ENCODE results near the gene RFX5. TPM values are rescaled to one million over a fixed set of nuclear protein-coding genes. Genes with fewer than 3 reads are reported as not detected.

Gene RFX5
- total RNA-seq, 1 donor from 2014 or later = 21.1 TPM

DNA sequence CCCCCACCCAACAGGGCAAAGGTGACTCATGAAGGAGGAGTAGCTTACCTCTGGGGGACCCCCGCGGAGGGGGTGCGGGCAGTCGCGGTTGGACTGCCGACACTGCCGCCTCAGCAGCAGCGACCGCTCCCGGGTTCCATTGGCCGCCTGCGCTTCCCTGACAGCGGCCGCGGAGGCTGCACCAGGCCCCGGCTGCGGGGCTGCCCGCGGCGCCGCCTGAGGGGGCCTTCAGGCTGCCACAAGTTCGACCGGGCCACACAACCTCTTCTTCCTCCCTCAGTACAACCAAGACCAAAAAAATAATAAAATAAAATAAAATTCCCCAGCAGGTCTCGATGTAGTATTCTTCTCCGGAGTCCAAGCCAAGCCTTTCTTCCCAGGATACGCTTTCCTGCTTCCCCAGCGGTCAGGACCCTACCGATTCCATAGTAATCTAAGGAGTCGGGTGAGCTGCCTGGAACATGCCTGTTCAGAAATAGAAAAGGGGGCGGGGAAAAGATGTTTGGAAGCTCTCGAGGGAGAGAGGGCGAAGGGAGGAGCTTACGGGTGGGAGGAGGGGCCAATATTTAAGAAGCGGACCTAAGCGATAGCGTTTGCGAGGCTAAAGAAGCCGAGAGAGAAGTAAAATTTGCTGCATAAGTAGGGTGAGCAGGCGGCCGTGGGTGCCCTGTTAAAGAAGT lies 19.7 kb downstream of the RFX5 start, which contains the start of gene PI4KB:
PI4KB (minus strand) TSS at position 194 of the 680 bp plus-strand sequence. CDS start 10,935 bp downstream, outside the sequence.
- intact Hi-C loops (cut with micrococcal nuclease) = no loop called here
- DNase-seq (peak; percentile 88), ATAC-seq (peak; percentile 98)

GRCh38 chr1:151326619-151327222 lies 20.3 kb downstream of the RFX5 start:
- DNase-seq = peak; percentile 57
- intact Hi-C loops (cut with micrococcal nuclease) = no loop called here
- peak; percentile 64 for ATAC-seq

GRCh38 chr1:151325646-151326429 lies 21.2 kb downstream of the RFX5 start:
- ATAC-seq (no peak), DNase-seq (no peak)
- intact Hi-C loops (cut with micrococcal nuclease) = no loop called here

- intact Hi-C loops (cut with micrococcal nuclease) = no loop called here
- ATAC-seq (no peak), DNase-seq (no peak)
Measured at GRCh38 chr1:151325231-151325630, 21.8 kb downstream of the RFX5 start.

- intact Hi-C loops (cut with micrococcal nuclease) = no loop called here
- ATAC-seq (no peak), DNase-seq (no peak)
Measured at GRCh38 chr1:151324390-151324930, 22.6 kb downstream of the RFX5 start.

- DNase-seq = no peak
Measured at GRCh38 chr1:151318975-151319374, 28.1 kb downstream of the RFX5 start.

DNA sequence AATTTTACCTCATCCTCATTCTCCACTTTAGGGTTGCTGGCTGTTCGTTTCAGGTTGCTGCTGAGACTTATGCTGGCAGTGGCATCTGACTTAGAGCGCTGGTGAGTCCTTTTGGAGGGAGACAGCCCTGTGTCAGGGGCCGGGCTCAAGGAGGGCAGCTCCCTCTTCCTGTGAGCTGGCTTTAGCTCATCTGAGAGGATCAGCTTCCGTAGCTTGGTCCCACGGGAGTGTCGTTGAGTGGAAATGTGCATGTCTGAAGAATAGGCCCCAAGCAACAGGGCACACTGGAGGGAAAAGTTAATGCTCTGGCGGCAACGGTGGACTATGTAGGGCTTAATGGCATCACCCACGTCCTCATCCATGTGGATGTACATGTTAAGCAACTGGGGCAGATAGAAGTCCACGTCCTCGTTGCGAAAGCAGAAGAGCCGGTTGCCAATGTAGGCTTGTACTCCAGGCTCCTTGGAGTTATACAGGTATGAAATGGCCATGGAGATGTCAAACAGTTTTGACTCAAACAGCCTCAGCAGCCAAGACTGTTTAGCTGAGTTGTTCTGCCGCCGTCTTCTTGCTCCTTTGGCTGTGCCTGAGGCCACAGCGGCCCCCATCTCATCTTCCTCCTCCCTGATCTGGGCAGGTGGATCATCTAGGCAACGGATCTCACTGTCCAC lies 31.4 kb downstream of the RFX5 start:
- DNase-seq = no peak
- intact Hi-C loops (cut with micrococcal nuclease) = no loop called here
- no peak for ATAC-seq

More at GRCh38 chr1:151318975-151319374, 28.1 kb downstream of the RFX5 start:
- intact Hi-C loops (cut with micrococcal nuclease) = no loop called here
- no peak for ATAC-seq

DNA sequence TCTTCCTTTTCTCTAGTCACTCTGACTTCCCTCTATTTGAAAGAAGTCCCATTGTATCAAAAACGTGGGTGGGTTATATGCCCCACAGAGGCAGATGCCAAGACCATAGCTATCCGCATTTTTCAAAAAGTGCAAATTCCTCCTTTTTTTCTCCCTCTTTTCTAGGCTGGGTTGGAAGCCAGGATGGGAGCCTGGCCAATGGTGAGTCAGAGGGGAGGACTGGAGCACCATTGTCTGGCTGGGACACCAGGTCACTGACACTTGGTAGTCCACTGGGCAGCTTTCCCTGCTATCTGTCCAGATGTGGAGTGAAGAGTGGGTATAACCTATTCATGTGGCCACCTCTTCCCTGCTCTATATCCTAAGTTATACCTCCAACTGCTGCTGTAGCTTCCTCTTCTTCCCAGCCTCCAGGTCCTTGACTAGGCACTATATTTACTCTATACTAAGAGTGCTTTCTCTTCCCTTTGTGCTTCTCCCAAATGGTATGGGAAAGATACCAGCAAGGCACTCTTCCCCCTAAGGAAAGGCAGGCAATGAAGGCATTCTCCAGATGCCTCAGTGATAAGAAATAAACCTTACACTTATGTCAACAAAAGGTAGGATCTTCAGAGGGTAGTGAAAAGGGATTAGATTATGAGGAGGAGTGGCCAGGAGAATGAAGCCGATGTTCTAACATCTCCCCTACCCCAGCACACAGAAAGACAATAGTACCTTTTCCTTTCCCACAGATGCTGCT lies 32.7 kb downstream of the RFX5 start:
- ATAC-seq (peak; percentile 74), DNase-seq (peak; percentile 86)
- intact Hi-C loops (cut with micrococcal nuclease) = no loop called here

DNA sequence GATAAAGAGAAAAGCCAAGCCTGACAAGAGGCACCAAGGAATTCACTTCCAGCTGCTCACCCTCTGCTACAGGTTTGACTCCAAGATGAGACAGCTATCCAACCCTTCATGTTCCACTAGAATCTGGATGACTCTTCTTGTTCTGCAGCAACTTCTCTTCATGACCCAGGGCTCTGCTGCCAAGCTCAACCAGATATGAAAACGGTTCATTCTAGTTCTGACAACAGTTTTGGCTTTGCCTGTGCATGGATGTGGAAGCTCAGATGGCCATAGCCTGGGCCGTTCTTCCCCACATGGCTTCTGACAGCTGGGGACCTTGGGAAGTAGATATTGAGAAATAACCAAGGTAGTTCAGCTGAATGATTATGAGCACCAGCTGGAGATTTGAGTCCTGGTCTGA lies 33.6 kb downstream of the RFX5 start:
- ATAC-seq (peak; percentile 56), DNase-seq (peak; percentile 59)
- intact Hi-C loops (cut with micrococcal nuclease) = no loop called here

DNA sequence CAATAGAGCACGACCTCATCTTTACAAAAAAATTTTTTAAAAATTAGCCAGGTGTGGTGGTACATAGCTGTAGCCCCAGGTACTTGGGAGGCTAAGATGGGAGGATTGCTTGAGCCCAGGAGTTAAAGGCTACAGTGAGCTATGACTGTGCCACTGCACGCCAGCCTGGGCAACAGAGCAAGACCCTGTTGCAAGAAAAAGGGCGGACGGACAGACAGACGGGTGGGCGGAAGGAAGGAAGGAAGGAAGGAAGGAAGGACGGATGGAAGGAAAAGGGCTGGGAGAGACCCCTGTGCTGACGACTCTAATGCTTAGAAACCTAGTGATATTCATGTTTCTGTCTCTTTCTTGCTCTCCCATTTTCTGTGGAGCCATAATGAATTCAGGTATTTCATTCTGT lies 34.2 kb downstream of the RFX5 start:
- no peak for ATAC-seq
- DNase-seq = no peak
- intact Hi-C loops (cut with micrococcal nuclease) = no loop called here

GRCh38 chr1:151312411-151312810 lies 34.6 kb downstream of the RFX5 start:
- ATAC-seq = no peak
- no peak for DNase-seq
- intact Hi-C loops (cut with micrococcal nuclease) = no loop called here

- DNase-seq (peak; percentile 61), ATAC-seq (peak; percentile 89)
- intact Hi-C loops (cut with micrococcal nuclease) = no loop called here
Measured at GRCh38 chr1:151311589-151312331, 35.3 kb downstream of the RFX5 start.

DNA sequence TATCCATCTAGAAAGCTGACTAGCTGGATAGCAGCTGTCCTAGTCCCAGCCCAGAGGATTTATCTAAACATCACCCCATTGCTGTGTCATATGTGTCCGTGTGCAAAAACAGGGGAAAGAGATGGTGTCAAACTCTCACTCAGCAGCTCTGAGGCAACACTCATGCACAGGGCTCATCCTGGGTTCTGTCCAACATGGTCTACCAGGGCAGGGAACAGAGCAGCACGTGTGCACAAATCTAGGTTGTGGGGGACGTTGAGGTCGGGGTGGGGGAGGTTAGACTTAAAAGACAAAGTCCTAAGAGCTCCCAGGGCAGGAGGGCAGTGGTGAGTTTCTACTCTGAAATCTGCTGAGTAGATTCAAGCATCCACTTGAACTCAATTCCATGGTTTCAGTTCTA lies 36.0 kb downstream of the RFX5 start:
- intact Hi-C loops (cut with micrococcal nuclease) = no loop called here
- ATAC-seq (no peak), DNase-seq (no peak)

DNA sequence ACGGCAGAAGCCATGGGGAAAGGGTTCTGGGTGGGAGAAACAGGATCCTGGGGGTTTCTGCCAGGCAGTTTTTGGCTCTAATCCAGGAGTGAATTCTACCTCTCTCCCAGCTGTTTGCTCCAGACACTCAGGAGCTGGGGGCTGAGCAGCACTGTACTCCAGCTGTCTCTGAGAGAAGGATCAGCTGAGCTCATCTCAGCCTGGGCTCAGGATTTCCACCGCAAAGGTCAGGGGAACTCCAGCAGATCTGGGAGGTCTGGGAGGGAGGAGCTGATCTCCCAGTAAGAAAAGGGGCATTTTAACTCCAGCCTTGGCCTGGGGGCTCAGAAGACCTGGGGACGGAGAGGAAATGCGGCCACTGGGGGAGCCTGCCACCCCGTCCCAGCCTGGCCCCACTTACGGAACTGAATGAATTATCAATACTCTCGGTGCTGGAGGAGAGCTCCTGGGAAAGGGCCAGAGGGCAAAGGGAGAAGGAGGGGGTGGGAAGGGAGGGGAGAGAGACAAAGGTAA lies 37.2 kb downstream of the RFX5 start:
- DNase-seq = no peak
- intact Hi-C loops (cut with micrococcal nuclease) = no loop called here
- ATAC-seq = peak; percentile 18

DNA sequence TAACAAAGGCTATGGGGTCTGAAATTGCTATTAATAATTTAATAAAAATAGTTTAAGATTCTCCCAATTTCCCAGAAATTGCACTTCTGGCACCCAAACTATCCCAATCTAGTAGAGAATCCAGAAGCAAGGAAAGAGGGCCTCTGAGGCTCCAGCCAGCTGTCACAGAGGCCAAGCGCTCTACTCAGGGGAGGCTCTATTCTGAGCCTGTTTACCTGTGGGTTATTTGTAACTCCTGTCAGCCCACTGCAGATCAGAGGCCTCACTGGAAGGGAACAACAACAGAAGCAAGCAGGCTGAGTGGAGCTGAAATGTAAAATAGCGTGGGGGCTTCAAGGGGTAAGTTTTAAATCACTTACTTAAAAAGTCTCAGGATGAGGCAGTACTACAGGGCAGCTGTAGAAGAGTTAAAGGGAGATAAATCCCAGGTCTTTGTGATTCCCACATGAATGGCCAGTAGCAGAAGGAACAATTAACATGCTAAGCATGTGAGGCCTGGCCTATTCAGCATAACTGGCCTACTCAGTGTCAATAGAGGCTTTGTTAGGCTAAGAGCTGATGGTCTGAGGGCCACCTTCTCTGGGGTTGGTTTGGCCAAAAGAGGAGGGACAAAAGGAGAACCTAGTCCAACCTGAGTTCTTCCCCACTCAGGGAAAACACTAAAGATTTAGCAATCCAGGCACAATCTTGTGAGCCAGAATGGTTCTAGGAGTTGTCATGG lies 52.1 kb downstream of the RFX5 start:
- ATAC-seq = no peak
- intact Hi-C loops (cut with micrococcal nuclease) = no loop called here

GRCh38 chr1:151293093-151293492 lies 54.0 kb downstream of the RFX5 start:
- intact Hi-C loops (cut with micrococcal nuclease) = no loop called here
- DNase-seq (no peak), ATAC-seq (no peak)

More for the DNA sequence above, 52.1 kb downstream of the RFX5 start:
- no peak for DNase-seq

All from left ventricle myocardium superior (tissue), 1 donor.